ENCODE results near the gene CAMSAP1. TPM values are rescaled to one million over a fixed set of nuclear protein-coding genes. Genes with fewer than 3 reads are reported as not detected.

The CAMSAP1 gene
- total and polyA plus RNA-seq, 5 experiments from 2014 or later: 0.61 to 32.0 (median 2.4) TPM

GRCh38 chr9:135790356-135790755, 117.0 kb downstream of the CAMSAP1 start:
- Mint-ChIP-seq H3K27ac (no peak overlapping the region), H3K9me3 (no peaks in the 10 kb centered on the region), H3K4me3 (no peak overlapping the region), H3K27me3 (peaks cover 0 to 3% (median 0%) of the 10 kb centered on the region in 5 donors), H3K4me1 (no peaks in the 10 kb centered on the region), H3K36me3 (no peaks in the 10 kb centered on the region)
- no peak for ATAC-seq
- POLR2A ChIA-PET: no interaction called here
- DNase-seq: no peak

DNA sequence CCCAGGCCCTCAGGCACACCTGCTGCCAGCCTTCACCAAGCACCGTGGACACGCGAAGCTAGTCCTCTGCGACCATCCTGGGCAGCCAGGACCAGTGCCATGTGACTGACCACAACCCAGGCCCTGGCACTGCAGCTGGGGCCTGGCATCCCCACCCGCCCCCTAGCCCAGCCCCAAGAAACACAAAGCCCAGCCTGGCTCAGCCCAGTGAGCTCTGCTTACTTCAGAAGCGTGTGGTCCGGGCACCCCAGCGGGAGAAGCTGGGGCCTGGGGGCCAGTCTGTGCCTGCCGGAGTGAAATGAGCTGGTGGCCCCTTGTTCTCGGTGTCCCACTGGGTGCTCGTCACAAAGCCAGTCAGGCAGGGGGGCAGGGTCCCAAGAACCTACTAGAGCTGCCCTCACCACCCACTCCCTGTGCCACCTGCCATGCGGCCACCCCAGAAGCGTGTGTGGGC, 117.5 kb downstream of the CAMSAP1 start:
- Mint-ChIP-seq H3K27ac (no peak overlapping the region), H3K36me3 (no peaks in the 10 kb centered on the region), H3K4me3 (no peak overlapping the region), H3K9me3 (no peaks in the 10 kb centered on the region), H3K27me3 (peaks cover 0 to 3% (median 0%) of the 10 kb centered on the region in 5 donors), H3K4me1 (no peaks in the 10 kb centered on the region)
- no peak for DNase-seq
- no peak for ATAC-seq
- POLR2A ChIA-PET: no interaction called here

GRCh38 chr9:135788576-135789300, 118.6 kb downstream of the CAMSAP1 start:
- H3K36me3 Mint-ChIP-seq: no peaks in the 10 kb centered on the region
- ATAC-seq: no peak
- H3K4me1 Mint-ChIP-seq: no peaks in the 10 kb centered on the region
- POLR2A ChIA-PET: no interaction called here
- H3K27ac Mint-ChIP-seq: no peak overlapping the region
- peaks cover 0 to 3% (median 0%) of the 10 kb centered on the region in 5 donors for H3K27me3 Mint-ChIP-seq
- H3K9me3 Mint-ChIP-seq: no peaks in the 10 kb centered on the region
- H3K4me3 Mint-ChIP-seq: no peak overlapping the region
- DNase-seq: no peak

GRCh38 chr9:135787776-135788575, 119.4 kb downstream of the CAMSAP1 start:
- DNase-seq (no peak), ATAC-seq (no peak)
- Mint-ChIP-seq H3K27me3 (peaks cover 0 to 4% (median 0%) of the 10 kb centered on the region in 5 donors), H3K27ac (no peak overlapping the region), H3K4me1 (no peaks in the 10 kb centered on the region), H3K4me3 (no peak overlapping the region), H3K36me3 (no peaks in the 10 kb centered on the region), H3K9me3 (no peaks in the 10 kb centered on the region)
- POLR2A ChIA-PET: no interaction called here

GRCh38 chr9:135787317-135787716, 120.0 kb downstream of the CAMSAP1 start:
- Mint-ChIP-seq H3K4me1 (no peaks in the 10 kb centered on the region), H3K9me3 (no peaks in the 10 kb centered on the region), H3K27ac (no peak overlapping the region), H3K36me3 (no peaks in the 10 kb centered on the region), H3K27me3 (peaks cover 0 to 8% (median 0%) of the 10 kb centered on the region in 5 donors), H3K4me3 (no peak overlapping the region)
- ATAC-seq (no peak), DNase-seq (no peak)
- POLR2A ChIA-PET: no interaction called here

DNA sequence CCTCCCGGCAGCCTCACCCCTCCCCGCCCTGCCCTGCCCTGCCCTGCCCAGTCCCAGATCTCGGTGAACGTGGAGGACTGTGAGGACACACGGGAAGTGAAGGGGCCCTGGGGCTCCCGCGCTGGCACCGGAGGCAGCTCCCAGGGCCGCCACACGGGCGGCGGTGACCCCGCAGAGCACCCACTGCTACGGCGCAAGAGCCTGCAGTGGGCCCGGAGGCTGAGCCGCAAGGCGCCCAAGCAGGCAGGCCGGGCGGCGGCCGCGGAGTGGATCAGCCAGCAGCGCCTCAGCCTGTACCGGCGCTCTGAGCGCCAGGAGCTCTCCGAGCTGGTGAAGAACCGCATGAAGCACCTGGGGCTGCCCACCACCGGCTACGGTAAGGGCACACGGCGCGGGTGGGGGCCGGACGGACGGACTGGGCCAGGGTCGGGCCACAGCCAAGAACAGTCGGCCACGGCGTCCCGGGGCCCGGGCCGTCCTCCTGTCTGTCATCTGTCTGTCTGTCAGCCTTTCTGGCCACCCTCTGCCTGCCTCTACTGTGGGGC, 121.1 kb downstream of the CAMSAP1 start:
- ATAC-seq (no peak), DNase-seq (no peak)
- no peaks in the 10 kb centered on the region for H3K9me3 Mint-ChIP-seq
- H3K36me3 Mint-ChIP-seq: no peaks in the 10 kb centered on the region
- peaks cover 0 to 8% (median 0%) of the 10 kb centered on the region in 5 donors for H3K27me3 Mint-ChIP-seq
- H3K4me1 Mint-ChIP-seq: no peaks in the 10 kb centered on the region
- H3K27ac Mint-ChIP-seq: no peak overlapping the region
- H3K4me3 Mint-ChIP-seq: no peak overlapping the region
- POLR2A ChIA-PET: no interaction called here

DNA sequence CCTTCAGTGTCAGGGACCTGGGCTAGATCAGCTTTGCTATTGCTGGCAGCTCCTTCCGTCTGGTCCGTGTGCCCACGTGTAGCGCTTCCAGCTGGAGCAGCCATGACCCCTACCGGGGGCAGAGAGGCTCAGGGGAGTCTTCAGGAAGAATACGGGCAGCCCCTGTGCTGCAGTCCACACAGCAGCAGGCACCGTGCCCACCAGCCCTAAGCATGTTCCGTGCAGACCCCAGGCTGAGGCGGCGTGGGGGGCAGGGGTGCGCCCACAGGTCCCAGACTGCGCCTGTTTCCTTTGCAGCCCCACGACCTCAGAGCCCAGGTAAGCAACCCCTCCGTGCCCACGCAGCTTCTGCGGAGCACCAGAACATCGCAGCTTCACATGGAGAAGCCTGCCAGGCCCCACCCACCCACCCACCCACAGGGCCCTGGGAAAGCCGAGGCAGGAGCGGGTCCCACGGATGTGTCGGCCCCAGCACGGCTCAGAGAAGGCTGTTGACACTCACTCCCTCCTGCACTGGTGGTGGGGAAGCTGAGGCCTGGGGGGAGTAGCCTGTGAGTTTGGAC, 122.3 kb downstream of the CAMSAP1 start:
- no peak overlapping the region for H3K27ac Mint-ChIP-seq
- DNase-seq (no peak), ATAC-seq (no peak)
- no peaks in the 10 kb centered on the region for H3K4me1 Mint-ChIP-seq
- POLR2A ChIA-PET: no interaction called here
- no peaks in the 10 kb centered on the region for H3K36me3 Mint-ChIP-seq
- H3K27me3 Mint-ChIP-seq: peaks cover 0 to 8% (median 0%) of the 10 kb centered on the region in 5 donors
- no peaks in the 10 kb centered on the region for H3K9me3 Mint-ChIP-seq
- H3K4me3 Mint-ChIP-seq: no peak overlapping the region

GRCh38 chr9:135783540-135784245, 123.7 kb downstream of the CAMSAP1 start:
- POLR2A ChIA-PET: no interaction called here
- DNase-seq (no peak), ATAC-seq (no peak)
- no peaks in the 10 kb centered on the region for H3K4me1 Mint-ChIP-seq
- peaks cover 0 to 8% (median 0%) of the 10 kb centered on the region in 5 donors for H3K27me3 Mint-ChIP-seq
- H3K9me3 Mint-ChIP-seq: no peaks in the 10 kb centered on the region
- no peaks in the 10 kb centered on the region for H3K36me3 Mint-ChIP-seq
- no peak overlapping the region for H3K4me3 Mint-ChIP-seq
- no peak overlapping the region for H3K27ac Mint-ChIP-seq

- H3K9me3 Mint-ChIP-seq: no peaks in the 10 kb centered on the region
- no peak for DNase-seq
Measured at GRCh38 chr9:135782946-135783345, 124.4 kb downstream of the CAMSAP1 start.

DNA sequence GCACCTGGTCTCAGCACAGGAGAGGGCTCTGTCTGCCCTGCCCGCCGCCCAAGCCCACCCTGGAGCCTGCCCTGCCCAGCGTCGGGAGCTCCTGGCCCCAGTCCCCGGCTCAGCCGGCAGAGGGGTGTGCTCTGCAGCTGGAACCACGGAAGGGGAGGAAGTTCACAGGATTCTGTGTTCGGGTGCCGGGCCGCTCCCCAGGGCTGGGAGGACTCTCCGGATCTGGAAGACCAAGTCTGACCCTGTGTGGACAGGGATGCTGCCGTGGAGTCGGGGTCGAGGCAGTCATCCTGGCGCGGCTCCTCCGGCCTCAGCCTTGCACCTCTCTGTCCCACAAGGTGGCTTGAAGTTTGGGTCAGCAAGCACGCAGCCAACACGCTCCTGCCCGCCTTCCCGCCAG, 126.7 kb downstream of the CAMSAP1 start:
- Mint-ChIP-seq H3K4me3 (no peak overlapping the region), H3K9me3 (no peaks in the 10 kb centered on the region), H3K27me3 (peaks cover 0 to 5% (median 0%) of the 10 kb centered on the region in 5 donors), H3K4me1 (no peaks in the 10 kb centered on the region), H3K27ac (no peak overlapping the region), H3K36me3 (no peaks in the 10 kb centered on the region)
- DNase-seq: no peak
- POLR2A ChIA-PET: no interaction called here
- ATAC-seq: no peak

More at GRCh38 chr9:135782946-135783345, 124.4 kb downstream of the CAMSAP1 start:
- POLR2A ChIA-PET: no interaction called here
- no peak for ATAC-seq
- Mint-ChIP-seq H3K4me1 (no peaks in the 10 kb centered on the region), H3K27ac (no peak overlapping the region), H3K27me3 (peaks cover 0 to 6% (median 0%) of the 10 kb centered on the region in 5 donors), H3K4me3 (no peak overlapping the region), H3K36me3 (no peaks in the 10 kb centered on the region)

DNA sequence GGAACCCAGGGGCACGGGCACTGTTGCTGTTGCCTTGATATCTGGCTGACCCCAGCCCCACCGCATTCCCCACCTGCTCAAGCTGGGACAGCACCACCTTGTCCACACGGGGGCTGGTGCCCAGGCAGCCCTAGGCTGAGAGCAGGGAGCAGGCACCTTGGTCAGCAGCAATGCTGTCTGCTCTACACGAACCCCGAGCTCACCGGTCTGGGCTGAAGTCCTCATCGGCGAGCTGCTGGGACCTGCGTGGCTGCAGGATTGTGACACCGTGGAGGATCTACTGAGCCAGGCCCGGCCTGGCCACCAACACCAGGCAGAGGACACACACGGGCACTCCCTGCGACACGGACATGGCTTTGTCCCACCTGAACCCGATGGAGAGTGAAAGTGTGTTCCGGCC, 127.3 kb downstream of the CAMSAP1 start:
- Mint-ChIP-seq H3K27ac (no peak overlapping the region), H3K27me3 (peaks cover 0 to 5% (median 0%) of the 10 kb centered on the region in 5 donors), H3K4me1 (no peaks in the 10 kb centered on the region), H3K4me3 (no peak overlapping the region), H3K9me3 (no peaks in the 10 kb centered on the region), H3K36me3 (no peaks in the 10 kb centered on the region)
- POLR2A ChIA-PET: no interaction called here
- DNase-seq (no peak), ATAC-seq (no peak)

- Mint-ChIP-seq H3K4me3 (no peak overlapping the region), H3K9me3 (no peaks in the 10 kb centered on the region), H3K27me3 (peaks cover 0 to 5% (median 0%) of the 10 kb centered on the region in 5 donors), H3K27ac (no peak overlapping the region), H3K36me3 (no peaks in the 10 kb centered on the region), H3K4me1 (no peaks in the 10 kb centered on the region)
- ATAC-seq (no peak), DNase-seq (no peak)
- POLR2A ChIA-PET: no interaction called here
Measured at GRCh38 chr9:135779571-135779970, 127.8 kb downstream of the CAMSAP1 start.

Data from naive thymus-derived CD8-positive, alpha-beta T cell (primary cell).